Measurements from ENCODE around the gene RAB5B. TPM values are rescaled to one million over a fixed set of nuclear protein-coding genes. Genes with fewer than 3 reads are reported as not detected.

Gene RAB5B
- total RNA-seq, 4 donors from 2014 or later = 116 to 189 (median 138) TPM

- Histone ChIP-seq H3K36me3 (peaks cover 0 to 6% (median 0%) of the 10 kb centered on the region in 4 donors), H3K4me1 (peaks cover 22 to 59% (median 45%) of the 10 kb centered on the region in 4 donors), H3K27me3 (no peaks in the 10 kb centered on the region), H3K27ac (replicated peaks in 1 of 4) (no peak overlapping the region), H3K4me3 (no peak overlapping the region), H3K9me3 (no peaks in the 10 kb centered on the region)
- DNase-seq (ENCODE audit: extremely low spot score) = no peak
- intact Hi-C loops (cut with DNase I) = loop anchor here (5.0 kb wide), 1 partner anchor 33 kb away; the partner anchor contains the start of genes CDK2 and PMEL
- TF ChIP-seq POLR2AphosphoS5 (IDR thresholded peaks at IDR 0.05) (no peak), EP300 (IDR thresholded peaks at IDR 0.05) (no peak), POLR2A (IDR thresholded peaks at IDR 0.05; ENCODE audit: low read depth) (no peak), CTCF (IDR thresholded peaks at IDR 0.05) (no peak)
- whole genome bisulfite sequencing = 80% methylated on average over 1 of the region's 1 CpG
These were observed 39.1 kb upstream of the RAB5B start for GRCh38 chr12:55934773-55935172.

- peaks cover 25 to 59% (median 45%) of the 10 kb centered on the region in 4 donors for H3K4me1 ChIP-seq
- peak overlapping the region; percentile 36 to 48 (median 40) for H3K4me3 ChIP-seq
- WGBS = 53% methylated on average over 23 of the region's 26 CpGs
- H3K27ac ChIP-seq (replicated peaks in 1 of 4) = peak overlapping the region; percentile 50 to 68 (median 58)
- TF ChIP-seq CTCF (IDR thresholded peaks at IDR 0.05) (peak in 1 of 3 experiments; percentile 4), POLR2A (IDR thresholded peaks at IDR 0.05; ENCODE audit: low read depth) (no peak)
- intact Hi-C loops (cut with DNase I) = no loop called here
- DNase-seq (ENCODE audit: extremely low spot score) = no peak
- no peaks in the 10 kb centered on the region for H3K9me3 ChIP-seq
- no peaks in the 10 kb centered on the region for H3K27me3 ChIP-seq
- peaks cover 0 to 6% (median 0%) of the 10 kb centered on the region in 4 donors for H3K36me3 ChIP-seq
These were observed 38.1 kb upstream of the RAB5B start for GRCh38 chr12:55935738-55936151.

- H3K36me3 ChIP-seq = peaks cover 0 to 25% (median 1%) of the 10 kb centered on the region in 4 donors
- H3K27me3 ChIP-seq = no peaks in the 10 kb centered on the region
- H3K9me3 ChIP-seq = no peaks in the 10 kb centered on the region
- H3K4me1 ChIP-seq = peaks cover 12 to 42% (median 28%) of the 10 kb centered on the region in 4 donors
- intact Hi-C loops (cut with DNase I) = no loop called here
- WGBS = 85% methylated on average over 2 of the region's 2 CpGs
- no peak overlapping the region for H3K4me3 ChIP-seq
- DNase-seq (ENCODE audit: extremely low spot score) = no peak
- no peak overlapping the region for H3K27ac ChIP-seq (replicated peaks in 1 of 4)
- TF ChIP-seq EP300 (IDR thresholded peaks at IDR 0.05) (no peak), POLR2A (IDR thresholded peaks at IDR 0.05; ENCODE audit: low read depth) (no peak), CTCF (IDR thresholded peaks at IDR 0.05) (no peak), POLR2AphosphoS5 (IDR thresholded peaks at IDR 0.05) (no peak)
These were observed 35.9 kb upstream of the RAB5B start for GRCh38 chr12:55937981-55938380.

GRCh38 chr12:55938826-55939501 lies 34.9 kb upstream of the RAB5B start:
- TF ChIP-seq CTCF (IDR thresholded peaks at IDR 0.05) (no peak), EP300 (IDR thresholded peaks at IDR 0.05) (no peak), POLR2AphosphoS5 (IDR thresholded peaks at IDR 0.05) (no peak), POLR2A (IDR thresholded peaks at IDR 0.05; ENCODE audit: low read depth) (no peak)
- DNase-seq (ENCODE audit: extremely low spot score) = no peak
- no peak overlapping the region for H3K27ac ChIP-seq (replicated peaks in 1 of 4)
- 93% methylated on average over 8 of the region's 8 CpGs for WGBS
- peaks cover 8 to 32% (median 20%) of the 10 kb centered on the region in 4 donors for H3K4me1 ChIP-seq
- no peak overlapping the region for H3K4me3 ChIP-seq
- H3K27me3 ChIP-seq = no peaks in the 10 kb centered on the region
- H3K9me3 ChIP-seq = no peaks in the 10 kb centered on the region
- intact Hi-C loops (cut with DNase I) = no loop called here
- H3K36me3 ChIP-seq = peaks cover 9 to 34% (median 11%) of the 10 kb centered on the region in 4 donors

All from esophagus muscularis mucosa (tissue), 4 donors.